ENCODE measurements around the gene SNX8. TPM values are rescaled to one million over a fixed set of nuclear protein-coding genes. Genes with fewer than 3 reads are reported as not detected.

The SNX8 gene
- total RNA-seq, 1 experiment from 2014 or later, result 86.6 TPM

GRCh38 chr7:2258661-2259365 is 55.4 kb downstream of the SNX8 start:
- Mint-ChIP-seq H3K4me3 (ENCODE audit: unreplicated experiment) (no peak overlapping the region), H3K4me1 (ENCODE audit: low read depth, unreplicated experiment) (no peaks in the 10 kb centered on the region), H3K27me3 (ENCODE audit: insufficient read depth, unreplicated experiment) (no peaks in the 10 kb centered on the region), H3K27ac (ENCODE audit: unreplicated experiment) (no peak overlapping the region), H3K9me3 (ENCODE audit: unreplicated experiment) (no peaks in the 10 kb centered on the region), H3K36me3 (ENCODE audit: insufficient read depth, unreplicated experiment) (peaks cover 29% of the 10 kb centered on the region)
- no peaks in the 10 kb centered on the region for H3K9me3 ChIP-seq
- H3K27me3 ChIP-seq (replicated peaks; ENCODE audit: control insufficient read depth, insufficient read depth, low read length), result no peaks in the 10 kb centered on the region
- ChIA-PET CTCF (no interaction called here), POLR2A (no interaction called here)
- intact Hi-C loops (cut with micrococcal nuclease; ENCODE audit: unreplicated experiment), result no loop called here
- H3K36me3 ChIP-seq (ENCODE audit: control insufficient read depth, insufficient read depth, low read length), result 0 out of 2 replicates have a peak, but pooled peaks cover 1% of the 10 kb centered on the region
- H3K4me1 ChIP-seq, result no peaks in the 10 kb centered on the region
- BruUV-seq (replicated peaks), result no TSS peak
- H3K4me3 ChIP-seq (ENCODE audit: low read depth, low read length), result no peak overlapping the region
- no peak for DNase-seq
- no peak for TF ChIP-seq CTCF (IDR thresholded peaks at IDR 0.05; ENCODE audit: insufficient read depth in 1 of 2, low read depth in 1 of 2, low read length in 1 of 2, severe bottlenecking in 1 of 2, unreplicated experiment in 1 of 2)

- Mint-ChIP-seq H3K4me3 (ENCODE audit: unreplicated experiment) (no peak overlapping the region), H3K4me1 (ENCODE audit: low read depth, unreplicated experiment) (no peaks in the 10 kb centered on the region), H3K36me3 (ENCODE audit: insufficient read depth, unreplicated experiment) (peaks cover 29% of the 10 kb centered on the region), H3K9me3 (ENCODE audit: unreplicated experiment) (no peaks in the 10 kb centered on the region), H3K27me3 (ENCODE audit: insufficient read depth, unreplicated experiment) (no peaks in the 10 kb centered on the region), H3K27ac (ENCODE audit: unreplicated experiment) (no peak overlapping the region)
- ChIA-PET CTCF (interaction anchor here (0.7 kb wide), 1 partner anchor 60 kb away, joined by 8 read pairs; no protein-coding TSS in a partner anchor), POLR2A (no interaction called here)
- DNase-seq, result no peak
- Histone ChIP-seq H3K9me3 (no peaks in the 10 kb centered on the region), H3K4me1 (no peaks in the 10 kb centered on the region), H3K36me3 (ENCODE audit: control insufficient read depth, insufficient read depth, low read length) (no peaks in the 10 kb centered on the region; the same call in 1 of the 2 replicates), H3K27me3 (replicated peaks; ENCODE audit: control insufficient read depth, insufficient read depth, low read length) (no peaks in the 10 kb centered on the region), H3K4me3 (ENCODE audit: low read depth, low read length) (no peak overlapping the region)
- no TSS peak for BruUV-seq (replicated peaks)
- intact Hi-C loops (cut with micrococcal nuclease; ENCODE audit: unreplicated experiment), result no loop called here
- TF ChIP-seq CTCF (IDR thresholded peaks at IDR 0.05; ENCODE audit: insufficient read depth in 1 of 2, low read depth in 1 of 2, low read length in 1 of 2, severe bottlenecking in 1 of 2, unreplicated experiment in 1 of 2), result no peak
These were observed 56.6 kb downstream of the SNX8 start for GRCh38 chr7:2257651-2258050.

- no peak for TF ChIP-seq CTCF (IDR thresholded peaks at IDR 0.05; ENCODE audit: insufficient read depth in 1 of 2, low read depth in 1 of 2, low read length in 1 of 2, severe bottlenecking in 1 of 2, unreplicated experiment in 1 of 2)
- H3K9me3 Mint-ChIP-seq (ENCODE audit: unreplicated experiment), result no peaks in the 10 kb centered on the region
- Histone ChIP-seq H3K4me1 (no peaks in the 10 kb centered on the region), H3K27me3 (replicated peaks; ENCODE audit: control insufficient read depth, insufficient read depth, low read length) (no peaks in the 10 kb centered on the region), H3K9me3 (no peaks in the 10 kb centered on the region), H3K4me3 (ENCODE audit: low read depth, low read length) (no peak overlapping the region), H3K36me3 (ENCODE audit: control insufficient read depth, insufficient read depth, low read length) (no peaks in the 10 kb centered on the region; the same call in 1 of the 2 replicates)
- DNase-seq, result no peak
- H3K27ac Mint-ChIP-seq (ENCODE audit: unreplicated experiment), result no peak overlapping the region
- peaks cover 29% of the 10 kb centered on the region for H3K36me3 Mint-ChIP-seq (ENCODE audit: insufficient read depth, unreplicated experiment)
- H3K27me3 Mint-ChIP-seq (ENCODE audit: insufficient read depth, unreplicated experiment), result no peaks in the 10 kb centered on the region
- no peak overlapping the region for H3K4me3 Mint-ChIP-seq (ENCODE audit: unreplicated experiment)
- CTCF ChIA-PET, result no interaction called here
- BruUV-seq (replicated peaks), result no TSS peak
- POLR2A ChIA-PET, result no interaction called here
- no peaks in the 10 kb centered on the region for H3K4me1 Mint-ChIP-seq (ENCODE audit: low read depth, unreplicated experiment)
- intact Hi-C loops (cut with micrococcal nuclease; ENCODE audit: unreplicated experiment), result no loop called here
These were observed 57.1 kb downstream of the SNX8 start for GRCh38 chr7:2257046-2257551.
